HepG2 (cell line): ENCODE results near the gene ARSH. TPM values are rescaled to one million over a fixed set of nuclear protein-coding genes. Genes with fewer than 3 reads are reported as not detected.
A peak's percentile ranks its signal among the peaks of the same experiment; 100 is the strongest.

ENCODE experiments used
- ATAC-seq: fragments of 200-7000 bp; cut with Tn5 transposase; 3 replicates; pipeline ENCODE4 v1.9.1; 2020; ENCODE audit warnings: mild to moderate bottlenecking, moderate library complexity
- BruUV-seq: library from RNA; stranded (reverse); fragments of 400-500 nt; replicated peaks from 2 replicates; lab custom pipeline; 2021; lab: Mats Ljungman, UMichigan
- CTCF ChIA-PET: fragments of 300-600 bp; formaldehyde crosslinking; extraction: SDS; loops from one replicate; lab custom pipeline; 2021; ENCODE audit warnings: low total read pairs, inconsistent platforms, low intra/inter-chr PET ratio; lab: Yijun Ruan, JAX
- POLR2A ChIA-PET: fragments of 350-600 bp; sonication (Branson Sonifier 250); formaldehyde crosslinking; loops from one replicate; lab custom pipeline; 2020; ENCODE audit warnings: antibody characterized with exemption, inconsistent platforms; lab: Yijun Ruan, JAX
- DNase-seq: peaks from one replicate; pipeline ENCODE4 v3.0.0-alpha.2; 2015; ENCODE audit warnings: low spot score
- FAIRE-seq: peaks from 3 replicates; lab custom pipeline; 2011; peaks lifted over from hg19 to GRCh38; lab: Jason Lieb, UNC
- H2AFZ ChIP-seq: one replicate; pipeline ENCODE4 v1.6.1; 2011; ENCODE audit warnings: low read length, inconsistent platforms
- H3K27ac ChIP-seq: fragments of 300-600 bp; 3 replicates; pipeline ENCODE4 v1.8.0; 2011; ENCODE audit warnings: mixed run types, mild to moderate bottlenecking, mixed read lengths, low read length, inconsistent platforms; ENCODE audit not compliant: insufficient read depth; ENCODE audit errors: extremely low read length
- H3K27me3 ChIP-seq, 2 experiments: fragments of 200-600 bp in 1 of 2; 2 replicates in 1 of 2; 3 replicates in 1 of 2; pipeline versions ENCODE4 v1.6.0 to v1.8.0; 2011; ENCODE audit warnings: low read length in 2 of 2, mild to moderate bottlenecking in 2 of 2, moderate library complexity in 2 of 2, inconsistent platforms in 1 of 2; ENCODE audit not compliant: insufficient read depth in 2 of 2, control insufficient read depth in 1 of 2
- H3K36me3 ChIP-seq, 2 experiments: fragments of 200-600 bp in 1 of 2; replicated peaks in 1 of 2; 2 replicates in 1 of 2; 3 replicates in 1 of 2; pipeline versions ENCODE4 v1.5.1 to v1.8.0; 2011; ENCODE audit warnings: low read length in 2 of 2, inconsistent platforms in 1 of 2; ENCODE audit not compliant: insufficient read depth in 2 of 2, control insufficient read depth in 1 of 2
- H3K4me1 ChIP-seq: 2 replicates; pipeline ENCODE4 v1.5.1; 2012; ENCODE audit warnings: low read length, inconsistent platforms; ENCODE audit not compliant: insufficient read depth
- H3K4me2 ChIP-seq: 2 replicates; pipeline ENCODE4 v1.6.0; 2011; ENCODE audit warnings: low read depth, low read length, inconsistent platforms
- H3K4me3 ChIP-seq, 3 experiments: fragments of 200-600 bp in 1 of 3; sonication (generic), shearing (Covaris generic) in 1 of 3; replicated peaks in 1 of 3; 2 replicates each; pipeline ENCODE4 v1.5.1; 2011 to 2016; ENCODE audit warnings: low read length in 3 of 3, inconsistent platforms in 2 of 3, low read depth in 2 of 3, mild to moderate bottlenecking in 2 of 3, control low read depth in 1 of 3, mixed read lengths in 1 of 3; ENCODE audit not compliant: insufficient read depth in 1 of 3
- H3K79me2 ChIP-seq: one replicate; pipeline ENCODE4 v1.6.1; 2011; ENCODE audit warnings: low read length, inconsistent platforms; ENCODE audit not compliant: insufficient read depth
- H3K9ac ChIP-seq: 2 replicates; pipeline ENCODE4 v1.6.0; 2011; ENCODE audit warnings: mild to moderate bottlenecking, low read depth, low read length, inconsistent platforms; ENCODE audit not compliant: insufficient read depth
- H3K9me3 ChIP-seq: 2 replicates; pipeline ENCODE4 v1.5.1; 2012; ENCODE audit warnings: mild to moderate bottlenecking, low read length
- H4K20me1 ChIP-seq: 2 replicates; pipeline ENCODE4 v1.6.0; 2011; ENCODE audit warnings: inconsistent platforms, mild to moderate bottlenecking, low read length, moderate library complexity; ENCODE audit not compliant: insufficient read depth
- GMEB2 ChIP-seq: IDR thresholded peaks from 2 replicates; pipeline ENCODE4 v1.6.1; 2016; ENCODE audit warnings: missing biosample characterization, missing genetic modification reagents, low read depth
- HNF4A ChIP-seq: sonication (generic); formaldehyde crosslinking; IDR thresholded peaks from 2 replicates; pipeline ENCODE4 v1.4.0; 2020; ENCODE audit warnings: missing genetic modification reagents
- NFYB ChIP-seq: sonication (generic); formaldehyde crosslinking; IDR thresholded peaks from 2 replicates; pipeline ENCODE4 v1.4.0; 2020; ENCODE audit warnings: missing genetic modification reagents
- PATZ1 ChIP-seq: sonication (generic); formaldehyde crosslinking; IDR thresholded peaks from 2 replicates; pipeline ENCODE4 v1.4.0; 2020; ENCODE audit warnings: missing genetic modification reagents
- PHF21A ChIP-seq: sonication (generic); formaldehyde crosslinking; IDR thresholded peaks from 2 replicates; pipeline ENCODE4 v1.5.0; 2020; ENCODE audit warnings: mild to moderate bottlenecking, missing genetic modification reagents
- TFAP4 ChIP-seq: sonication (generic); IDR thresholded peaks from 2 replicates; pipeline ENCODE4 v1.6.1; 2016; ENCODE audit warnings: low read depth, borderline replicate concordance
- ZNF468 ChIP-seq: sonication (generic); formaldehyde crosslinking; IDR thresholded peaks from 2 replicates; pipeline ENCODE4 v1.8.0; 2022; ENCODE audit warnings: mild to moderate bottlenecking, moderate library complexity, missing genetic modification reagents
- ZNF687 ChIP-seq: sonication (generic); formaldehyde crosslinking; IDR thresholded peaks from 2 replicates; pipeline ENCODE4 v1.5.1; 2020; ENCODE audit warnings: mild to moderate bottlenecking, missing genetic modification reagents, moderate library complexity
- WGBS: methylation state at CpG from one replicate; pipeline ENCODE4 v1.1.6; 2017; ENCODE audit warnings: low lambda C conversion rate; 5-methylcytosine and 5-hydroxymethylcytosine counted together
- in situ Hi-C: cut with HindIII; loops from 2 replicates; pipeline ENCODE4 v1.10.0; 2017; ENCODE audit warnings: low pct_unique_long_range_greater_than_20kb; ENCODE audit not compliant: extremely low pct_ligation_motif_present
- intact Hi-C: fragments of 100-400 bp; cut with micrococcal nuclease; formaldehyde crosslinking; loops from one replicate; pipeline ENCODE4 v1.10.0; 2022; ENCODE audit not compliant: unreplicated experiment
- polyA plus RNA-seq, 8 experiments: library from polyadenylated mRNA; depleted of rRNA in 3 of 8; stranded (reverse) in 7 of 8; unstranded in 1 of 8; fragments of >200 nt; fragmentation: Illumina TruSeq in 4 of 8; extraction: Trizol in 4 of 8; gene quantifications; 2 replicates each; pipeline versions ENCODE4 v1.2.1 to v1.2.3, GENCODE V29; 2011 to 2016; ENCODE audit warnings: low read depth in 4 of 8, missing spikeins in 1 of 8, mixed read lengths in 1 of 8; ENCODE audit not compliant: insufficient read depth in 1 of 8
- total RNA-seq, 5 experiments: library from RNA; depleted of rRNA; stranded (reverse); fragments of >200 nt; fragmentation: Illumina TruSeq; extraction: Trizol; gene quantifications; 2 replicates each; pipeline ENCODE4 v1.2.3, GENCODE V29; 2016; ENCODE audit warnings: low read depth in 1 of 5

The ARSH gene
- total and polyA plus RNA-seq, 2 of the 13 experiments (the other 11 are each of a cell fraction or from before 2014, with no cell fraction given) = not detected

GRCh38 chrX:2962381-2962780 is 44.0 kb upstream of the ARSH start:
- H3K4me2 ChIP-seq = peak overlapping the region; percentile 73
- H3K9me3 ChIP-seq = no peaks in the 10 kb centered on the region
- peak overlapping the region; percentile 22 for H3K27ac ChIP-seq
- intact Hi-C loops = loop anchor here (2.0 kb wide), 2 partner anchors 34 to 72 kb away; partner anchors contain the start of gene ARSD
- TF ChIP-seq TFAP4 (peak; percentile 61; the same call in 1 of the 2 replicates), ZNF468 (CRISPR knock-in tag) (no peak), PATZ1 (CRISPR knock-in tag) (0 out of 2 replicates have a peak, but pooled peaks have one; percentile 10), ZNF687 (CRISPR knock-in tag) (peak; percentile 34), GMEB2 (no peak), HNF4A (CRISPR knock-in tag) (0 out of 2 replicates have a peak, but pooled peaks have one; percentile 15), NFYB (CRISPR knock-in tag) (0 out of 2 replicates have a peak, but pooled peaks have one; percentile 36), PHF21A (CRISPR knock-in tag) (0 out of 2 replicates have a peak, but pooled peaks have one; percentile 42)
- TF ChIP-seq, all 625 proteins: peak for 6
- ChIA-PET CTCF (no interaction called here), POLR2A (interaction anchor here (1.3 kb wide), 1 partner anchor 33 kb away, joined by 10 read pairs; the partner anchor contains the start of gene ARSD)
- H2AFZ ChIP-seq = no peak overlapping the region
- peak; percentile 77 for ATAC-seq
- peaks cover 2 to 5% of the 10 kb centered on the region in 2 experiments; a peak in 2 of 5 replicates for H3K36me3 ChIP-seq
- DNase-seq = peak; percentile 3
- 15% methylated on average over 4 of the region's 11 CpGs for WGBS
- H3K4me3 ChIP-seq = peak overlapping the region; percentile 65 to 70 (median 70); a peak in 5 of 6 replicates
- peak; percentile 37 for FAIRE-seq
- no peaks in the 10 kb centered on the region for H4K20me1 ChIP-seq
- peaks cover 24% of the 10 kb centered on the region for H3K4me1 ChIP-seq
- H3K27me3 ChIP-seq = no peaks in the 10 kb centered on the region
- in situ Hi-C loops = no loop called here
- no TSS peak for BruUV-seq
- peak overlapping the region; percentile 72; the same call in 1 of the 2 replicates for H3K9ac ChIP-seq
- peaks cover 24% of the 10 kb centered on the region for H3K79me2 ChIP-seq
